NAMALWA (cell line): ENCODE measurements around the gene PUS3.
"Not testable (repeated sequence)": the region's sequence is repeated elsewhere in the genome, so short reads cannot be mapped to it uniquely, and the experiment has no call there.

ENCODE experiments used
- DNase-seq: peaks from one replicate; pipeline ENCODE4 v3.0.0-alpha.2; 2015; ENCODE audit warnings: low spot score

PUS3 gene

DNA sequence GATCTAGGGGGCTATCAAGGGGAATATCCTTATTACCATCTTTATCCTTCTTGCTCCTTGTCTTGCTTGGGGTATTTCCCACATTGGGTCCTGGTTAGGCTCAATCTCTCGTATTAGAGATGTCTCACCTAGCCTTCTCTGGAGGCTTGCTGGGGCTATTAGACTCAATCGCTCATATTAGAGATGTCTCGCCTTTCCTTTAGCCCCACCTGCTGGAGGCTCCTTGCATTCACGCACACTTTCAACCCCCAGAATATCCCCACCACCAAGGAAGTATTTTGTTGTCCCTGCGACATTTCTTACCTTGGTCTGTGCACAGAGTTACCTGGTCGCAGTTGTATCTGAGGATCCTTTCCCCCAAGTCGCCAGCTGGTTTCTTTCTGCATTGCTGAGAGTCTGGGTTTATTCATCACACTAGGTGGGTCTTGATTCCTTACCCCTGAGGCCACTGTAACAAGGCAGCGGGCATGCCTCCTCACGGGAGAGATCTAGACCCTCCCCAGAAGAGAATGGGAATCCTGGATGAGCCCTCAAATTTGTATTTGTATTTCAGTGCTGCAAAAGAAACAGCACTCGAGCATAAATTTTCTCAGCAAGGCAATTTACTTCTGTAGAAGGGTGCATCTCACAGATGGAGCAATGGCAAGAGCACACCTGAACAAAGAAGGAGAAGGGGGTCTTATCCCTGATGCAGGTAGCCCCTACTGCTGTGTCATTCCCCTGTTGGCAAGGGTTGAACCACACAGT lies 31.4 kb downstream of the PUS3 start:
- DNase-seq = peak; percentile 74

DNA sequence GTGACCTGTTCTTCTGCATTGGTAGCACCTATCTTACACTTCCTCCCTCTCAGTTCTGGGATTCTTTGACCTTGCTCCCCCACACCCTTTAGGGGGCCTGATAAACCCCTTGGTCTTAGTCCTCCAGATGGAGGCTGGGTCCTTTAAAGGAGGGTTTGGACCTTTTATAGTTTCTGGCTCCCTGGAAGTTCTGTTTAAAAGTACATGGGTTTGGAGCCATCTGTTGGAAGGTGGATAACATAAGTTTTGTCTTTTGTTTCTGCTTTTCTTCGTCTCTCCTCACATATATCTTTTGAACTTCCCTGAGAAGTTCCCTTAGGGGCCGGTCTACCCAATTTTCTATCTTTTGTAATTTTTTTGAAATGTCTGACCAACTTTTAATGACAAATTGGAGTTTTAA lies 33.5 kb downstream of the PUS3 start:
- no peak for DNase-seq

DNA sequence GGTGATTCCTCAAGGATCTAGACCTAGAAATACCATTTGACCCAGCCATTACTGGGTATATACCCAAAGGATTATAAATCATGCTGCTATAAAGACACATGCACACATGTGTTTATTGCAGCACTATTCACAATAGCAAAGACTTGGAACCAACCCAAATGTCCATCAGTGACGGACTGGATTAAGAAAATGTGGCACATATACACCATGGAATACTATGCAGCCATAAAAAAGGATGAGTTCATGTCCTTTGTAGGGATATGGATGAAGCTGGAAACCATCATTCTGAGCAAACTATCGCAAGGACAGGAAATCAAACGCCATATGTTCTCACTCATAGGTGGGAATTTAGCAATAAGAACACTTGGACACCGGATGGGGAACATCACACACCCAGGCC lies 37.7 kb downstream of the PUS3 start:
- DNase-seq = not testable (repeated sequence)

DNA sequence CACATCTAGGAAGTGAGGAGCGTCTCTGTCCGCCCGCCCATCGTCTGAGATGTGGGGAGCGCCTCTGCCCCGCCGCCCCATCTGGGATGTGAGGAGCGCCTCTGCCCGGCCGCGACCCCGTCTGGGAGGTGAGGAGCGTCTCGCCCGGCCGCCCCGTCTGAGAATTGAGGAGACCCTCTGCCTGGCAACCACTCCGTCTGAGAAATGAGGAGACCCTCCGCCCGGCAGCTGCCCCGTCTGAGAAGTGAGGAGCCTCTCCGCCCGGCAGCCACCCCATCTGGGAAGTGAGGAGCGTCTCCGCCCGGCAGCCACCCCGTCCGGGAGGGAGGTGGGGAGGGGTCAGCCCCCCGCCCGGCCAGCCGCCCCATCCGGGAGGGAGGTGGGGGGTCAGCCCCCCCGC lies 40.2 kb downstream of the PUS3 start:
- DNase-seq = not testable (repeated sequence)

DNA sequence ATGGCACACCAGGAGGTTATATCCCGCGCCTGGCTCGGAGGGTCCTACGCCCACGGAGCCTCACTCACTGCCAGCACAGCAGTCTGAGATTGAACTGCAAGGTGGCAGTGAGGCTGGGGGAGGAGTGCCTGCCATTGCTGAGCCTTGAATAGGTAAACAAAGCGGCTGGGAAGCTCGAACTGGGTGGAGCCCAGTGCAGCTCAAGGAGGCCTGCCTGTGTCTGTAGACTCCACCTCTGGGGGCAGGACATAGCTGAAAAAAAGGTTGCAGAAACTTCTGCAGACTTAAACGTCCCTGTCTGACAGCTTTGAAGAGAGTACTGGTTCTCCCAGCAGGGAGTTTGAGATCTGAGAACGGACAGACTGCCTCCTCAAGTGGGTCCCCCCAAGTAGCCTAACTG lies 45.3 kb downstream of the PUS3 start:
- DNase-seq = not testable (repeated sequence)

DNA sequence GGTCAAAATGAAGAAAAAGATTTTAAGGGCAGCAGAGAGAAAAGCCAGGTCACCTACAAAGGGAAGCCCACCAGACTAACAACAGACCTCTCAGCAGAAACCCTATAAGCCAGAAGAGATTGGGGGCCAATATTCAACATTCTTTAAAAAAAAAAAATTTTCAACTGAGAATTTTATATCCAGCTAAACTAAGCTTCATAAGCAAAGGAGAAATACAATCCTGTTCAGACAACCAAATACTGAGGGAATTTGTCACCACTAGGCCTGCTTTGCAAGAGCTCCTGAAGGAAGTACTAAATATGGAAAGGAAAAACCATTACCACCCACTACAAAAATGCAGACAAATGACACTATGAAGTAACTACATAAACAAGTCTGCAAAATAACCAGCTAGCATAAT lies 56.8 kb downstream of the PUS3 start:
- no peak for DNase-seq
